SU-DHL-6 (cell line): Measurements from ENCODE around the gene NEK4.
"Not testable (repeated sequence)": the region's sequence is repeated elsewhere in the genome, so short reads cannot be mapped to it uniquely, and the experiment has no call there.

Experiments used
- H2AFZ ChIP-seq: fragments of 200-600 bp; sonication (generic); 2 replicates; pipeline ENCODE4 v1.6.1; 2014; ENCODE audit warnings: low read depth, mild to moderate bottlenecking, moderate library complexity, mixed read lengths, antibody characterized with exemption, low read length; ENCODE audit not compliant: severe bottlenecking
- H3F3A ChIP-seq: fragments of 200-600 bp; shearing (Covaris generic); 2 replicates; pipeline ENCODE4 v1.6.0; 2016; ENCODE audit warnings: antibody characterized with exemption, mild to moderate bottlenecking; ENCODE audit not compliant: insufficient read depth
- H3K27ac ChIP-seq: fragments of 200-600 bp; sonication (generic); 2 replicates; pipeline ENCODE4 v1.5.1; 2016; ENCODE audit warnings: low read depth, mild to moderate bottlenecking, low read length, moderate library complexity, mixed read lengths
- H3K27me3 ChIP-seq: fragments of 200-600 bp; sonication (generic), shearing (Covaris generic); 2 replicates; pipeline ENCODE4 v1.6.0; 2014; ENCODE audit warnings: mild to moderate bottlenecking, low read length
- H3K36me3 ChIP-seq: fragments of 200-600 bp; sonication (generic); 2 replicates; pipeline ENCODE4 v1.6.1; 2014; ENCODE audit warnings: mild to moderate bottlenecking, low read length, mixed read lengths
- H3K4me2 ChIP-seq: fragments of 300-600, 200-600 bp; shearing (Covaris generic), sonication (generic); 2 replicates; pipeline ENCODE4 v1.6.0; 2014; ENCODE audit warnings: low read length, low read depth, mild to moderate bottlenecking; ENCODE audit not compliant: poor library complexity, severe bottlenecking
- H3K4me3 ChIP-seq: fragments of 200-600 bp; sonication (generic); 2 replicates; pipeline ENCODE4 v1.5.1; 2014; ENCODE audit warnings: antibody characterized with exemption, low read length, mild to moderate bottlenecking, mixed read lengths; ENCODE audit not compliant: insufficient read depth, poor library complexity, severe bottlenecking
- H3K79me2 ChIP-seq: fragments of 200-600 bp; sonication (generic); 2 replicates; pipeline ENCODE4 v1.6.1; 2014; ENCODE audit warnings: mild to moderate bottlenecking, low read length, moderate library complexity; ENCODE audit not compliant: insufficient read depth
- H3K9ac ChIP-seq: fragments of 200-600 bp; sonication (generic); 2 replicates; pipeline ENCODE4 v1.7.0; 2014; ENCODE audit warnings: mild to moderate bottlenecking, low read length
- H3K9me2 ChIP-seq: fragments of 200-600 bp; sonication (generic); replicated peaks from 2 replicates; pipeline ENCODE4 v1.6.1; 2014; ENCODE audit warnings: low read length; ENCODE audit not compliant: insufficient read depth
- H3K9me3 ChIP-seq: fragments of 200-600 bp; sonication (generic); 2 replicates; pipeline ENCODE4 v1.6.1; 2014; ENCODE audit warnings: low read length, mixed read lengths; ENCODE audit not compliant: insufficient read depth
- H4K20me1 ChIP-seq: fragments of 200-600 bp; sonication (generic); 2 replicates; pipeline ENCODE4 v1.6.1; 2014; ENCODE audit warnings: low read depth, mild to moderate bottlenecking, antibody characterized with exemption, low read length, moderate library complexity, mixed read lengths
- EZH2phosphoT487 ChIP-seq: fragments of 200-600 bp; sonication (generic), shearing (Covaris generic); conservative IDR thresholded peaks from 2 replicates; pipeline ENCODE4 v1.6.1; 2018; ENCODE audit warnings: mild to moderate bottlenecking, antibody characterized with exemption, low read length, moderate library complexity, mixed read lengths
- TF ChIP-seq, protein P1 (sequence below): fragments of 200-600 bp; sonication (generic); IDR thresholded peaks from one replicate; pipeline ENCODE4 v1.5.1; 2017; ENCODE audit warnings: antibody characterized with exemption, mild to moderate bottlenecking, low read length, moderate library complexity; ENCODE audit not compliant: insufficient read depth, poor library complexity, severe bottlenecking

The NEK4 gene

DNA sequence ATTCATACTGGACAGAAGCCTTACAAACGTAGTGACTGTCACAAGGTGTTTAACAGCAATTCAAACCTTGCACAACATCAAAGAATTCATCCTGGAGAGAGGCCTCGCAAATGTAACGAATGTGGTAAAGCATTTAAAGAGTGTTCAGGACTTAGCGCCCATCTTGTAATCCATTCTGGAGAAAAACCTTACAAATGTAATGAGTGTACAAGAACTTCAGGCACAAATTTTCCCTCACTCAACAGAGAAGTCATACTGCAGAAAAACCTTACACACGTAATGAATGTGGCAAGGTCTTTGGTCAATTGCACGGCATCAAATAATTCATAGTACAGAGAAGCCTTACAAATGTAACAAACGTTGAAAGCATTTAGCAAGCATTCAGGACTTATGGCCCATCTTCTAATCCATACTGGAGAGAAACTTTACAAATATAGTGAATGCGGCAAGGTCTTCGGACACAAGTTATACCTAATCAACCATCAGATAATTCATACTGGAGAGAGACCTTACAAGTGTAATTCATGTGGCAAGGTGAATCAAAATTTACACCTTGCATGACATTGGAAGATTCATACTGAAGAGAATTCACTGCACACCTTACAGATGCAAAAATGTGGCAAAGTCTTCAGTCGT, 37.4 kb downstream of the NEK4 start:
- TF ChIP-seq EZH2phosphoT487, result no peak
- TF ChIP-seq, protein P1, sequence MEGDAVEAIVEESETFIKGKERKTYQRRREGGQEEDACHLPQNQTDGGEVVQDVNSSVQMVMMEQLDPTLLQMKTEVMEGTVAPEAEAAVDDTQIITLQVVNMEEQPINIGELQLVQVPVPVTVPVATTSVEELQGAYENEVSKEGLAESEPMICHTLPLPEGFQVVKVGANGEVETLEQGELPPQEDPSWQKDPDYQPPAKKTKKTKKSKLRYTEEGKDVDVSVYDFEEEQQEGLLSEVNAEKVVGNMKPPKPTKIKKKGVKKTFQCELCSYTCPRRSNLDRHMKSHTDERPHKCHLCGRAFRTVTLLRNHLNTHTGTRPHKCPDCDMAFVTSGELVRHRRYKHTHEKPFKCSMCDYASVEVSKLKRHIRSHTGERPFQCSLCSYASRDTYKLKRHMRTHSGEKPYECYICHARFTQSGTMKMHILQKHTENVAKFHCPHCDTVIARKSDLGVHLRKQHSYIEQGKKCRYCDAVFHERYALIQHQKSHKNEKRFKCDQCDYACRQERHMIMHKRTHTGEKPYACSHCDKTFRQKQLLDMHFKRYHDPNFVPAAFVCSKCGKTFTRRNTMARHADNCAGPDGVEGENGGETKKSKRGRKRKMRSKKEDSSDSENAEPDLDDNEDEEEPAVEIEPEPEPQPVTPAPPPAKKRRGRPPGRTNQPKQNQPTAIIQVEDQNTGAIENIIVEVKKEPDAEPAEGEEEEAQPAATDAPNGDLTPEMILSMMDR, result no peak
- peaks cover 5% of the 10 kb centered on the region; the same call in 1 of the 2 replicates for H3K9me3 ChIP-seq
- H3K27me3 ChIP-seq, result no peaks in the 10 kb centered on the region
- no peak overlapping the region for H3K4me3 ChIP-seq
- no peaks in the 10 kb centered on the region for H3F3A ChIP-seq
- H3K27ac ChIP-seq, result no peak overlapping the region
- no peak overlapping the region for H3K9ac ChIP-seq
- no peak overlapping the region for H2AFZ ChIP-seq
- no peak overlapping the region for H3K4me2 ChIP-seq
- H3K9me2 ChIP-seq, result no peaks in the 10 kb centered on the region
- H3K36me3 ChIP-seq, result peaks cover 17% of the 10 kb centered on the region; the same call in 1 of the 2 replicates
- no peaks in the 10 kb centered on the region for H4K20me1 ChIP-seq
- no peaks in the 10 kb centered on the region for H3K79me2 ChIP-seq

- no peak overlapping the region for H2AFZ ChIP-seq
- H3K9me3 ChIP-seq, result peaks cover 5% of the 10 kb centered on the region; the same call in 1 of the 2 replicates
- no peaks in the 10 kb centered on the region for H4K20me1 ChIP-seq
- no peak for TF ChIP-seq EZH2phosphoT487
- TF ChIP-seq, protein P1, result no peak
- no peak overlapping the region for H3K4me3 ChIP-seq
- H3F3A ChIP-seq, result no peaks in the 10 kb centered on the region
- no peaks in the 10 kb centered on the region for H3K9me2 ChIP-seq
- no peaks in the 10 kb centered on the region for H3K27me3 ChIP-seq
- H3K4me2 ChIP-seq, result no peak overlapping the region
- no peak overlapping the region for H3K27ac ChIP-seq
- H3K36me3 ChIP-seq, result peaks cover 17% of the 10 kb centered on the region; the same call in 1 of the 2 replicates
- no peaks in the 10 kb centered on the region for H3K79me2 ChIP-seq
- H3K9ac ChIP-seq, result no peak overlapping the region
Observed at GRCh38 chr3:52731590-52731989, 39.1 kb downstream of the NEK4 start.

GRCh38 chr3:52730681-52731080, 40.1 kb downstream of the NEK4 start:
- H3K4me3 ChIP-seq, result no peak overlapping the region
- no peaks in the 10 kb centered on the region for H3K79me2 ChIP-seq
- peaks cover 14% of the 10 kb centered on the region; the same call in 1 of the 2 replicates for H3K36me3 ChIP-seq
- no peak overlapping the region for H3K9ac ChIP-seq
- H4K20me1 ChIP-seq, result no peaks in the 10 kb centered on the region
- H2AFZ ChIP-seq, result no peak overlapping the region
- H3K9me3 ChIP-seq, result peaks cover 5% of the 10 kb centered on the region; the same call in 1 of the 2 replicates
- no peaks in the 10 kb centered on the region for H3K9me2 ChIP-seq
- H3K4me2 ChIP-seq, result no peak overlapping the region
- H3K27ac ChIP-seq, result no peak overlapping the region
- no peaks in the 10 kb centered on the region for H3K27me3 ChIP-seq
- H3F3A ChIP-seq, result no peaks in the 10 kb centered on the region
- TF ChIP-seq, protein P1, result no peak
- TF ChIP-seq EZH2phosphoT487, result no peak

DNA sequence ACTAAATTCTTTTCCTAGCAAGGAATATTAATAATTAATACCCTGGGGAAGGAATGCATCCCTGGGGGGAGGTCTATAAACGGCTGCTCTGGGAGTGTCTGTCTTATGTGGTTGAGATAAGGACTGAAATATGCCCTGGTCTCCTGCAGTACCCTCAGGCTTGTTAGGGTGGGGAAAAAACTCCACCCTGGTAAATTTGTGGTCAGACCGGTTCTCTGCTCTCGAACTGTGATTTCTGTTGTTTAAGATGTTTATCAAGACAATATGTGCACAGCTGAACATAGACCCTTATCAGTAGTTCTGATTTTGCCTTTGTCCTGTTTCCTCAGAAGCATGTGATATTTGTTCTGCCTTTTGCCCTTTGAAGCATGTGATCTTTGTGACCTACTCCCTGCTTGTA, 42.0 kb downstream of the NEK4 start:
- H3K27ac ChIP-seq, H3F3A ChIP-seq, H3K79me2 ChIP-seq, H3K36me3 ChIP-seq, H3K27me3 ChIP-seq, H3K9me2 ChIP-seq, H3K9ac ChIP-seq, H3K4me3 ChIP-seq, H4K20me1 ChIP-seq, H2AFZ ChIP-seq, H3K9me3 ChIP-seq, H3K4me2 ChIP-seq: not testable (repeated sequence)
